Measurements from ENCODE around the gene CCNI2. TPM values are rescaled to one million over a fixed set of nuclear protein-coding genes. Genes with fewer than 3 reads are reported as not detected.

The CCNI2 gene
- total RNA-seq, 1 experiment from 2014 or later: 1.4 TPM

GRCh38 chr5:132737982-132738681 is 9.1 kb upstream of the CCNI2 start:
- H3K4me1 ChIP-seq (ENCODE audit: control insufficient read depth in 1 of 2, insufficient read depth in 2 of 2, low read length in 2 of 2): peaks cover 4 to 20% of the 10 kb centered on the region in 2 experiments; a peak in 3 of 4 replicates
- H3K36me3 ChIP-seq (ENCODE audit: control insufficient read depth in 1 of 2, insufficient read depth in 2 of 2, low read length in 2 of 2): no peaks in the 10 kb centered on the region
- intact Hi-C loops (cut with micrococcal nuclease): no loop called here
- POLR2A ChIA-PET: interaction anchor here (0.6 to 1.5 kb wide), 6 partner anchors 9 to 348 kb away, joined by 3 to 5 read pairs (median 4); partner anchors contain the start of gene CCNI2
- no peaks in the 10 kb centered on the region for H3K9me2 ChIP-seq (ENCODE audit: insufficient read depth)
- no peak for ATAC-seq
- peak overlapping the region; percentile 27; the same call in 1 of the 2 replicates for H3K27ac ChIP-seq (ENCODE audit: low read depth, low read length)
- RAD21 ChIA-PET (ENCODE audit: low non-redundant PET in 1 of 2, low total read pairs in 2 of 2, uncharacterized antibody in 2 of 2, unreplicated experiment in 2 of 2): interaction anchor here in 1 of 2 experiments (1.2 kb wide), 1 partner anchor 211 kb away, joined by 3 read pairs; no protein-coding TSS in a partner anchor
- 0 out of 4 replicates have a peak, but pooled peaks cover 0 to 3% of the 10 kb centered on the region in 2 experiments for H3K9me3 ChIP-seq (ENCODE audit: control insufficient read depth in 1 of 2, insufficient read depth in 1 of 2, low read depth in 1 of 2, low read length in 2 of 2)
- CTCF ChIA-PET: interaction anchor here (0.8 to 2.2 kb wide), 4 partner anchors 8 to 82 kb away, joined by 3 to 10 read pairs (median 6); no protein-coding TSS in a partner anchor
- H3K4me2 ChIP-seq (ENCODE audit: low read length): peak overlapping the region; percentile 93
- H2AFZ ChIP-seq (ENCODE audit: low read depth, low read length, poor library complexity, severe bottlenecking): peak overlapping the region; percentile 98
- TSS peak; percentile 76 for BruUV-seq (replicated peaks)
- peak overlapping the region; percentile 67 to 88 for H3K4me3 ChIP-seq (replicated peaks in 1 of 2; ENCODE audit: low read depth in 1 of 2, low read length in 2 of 2)
- H4K20me1 ChIP-seq (ENCODE audit: insufficient read depth): no peaks in the 10 kb centered on the region
- no peaks in the 10 kb centered on the region for H3K27me3 ChIP-seq (ENCODE audit: insufficient read depth, low read length)
- peak overlapping the region; percentile 63 for H3K9ac ChIP-seq (ENCODE audit: low read length)
- TF ChIP-seq CTCF (IDR thresholded peaks at IDR 0.05 in 2 of 3, conservative IDR thresholded peaks at IDR 0.05 in 1 of 3; ENCODE audit: borderline replicate concordance in 1 of 3, insufficient read depth in 1 of 3, low read depth in 2 of 3, low read length in 2 of 3): no peak
- TF ChIP-seq RAD21 (IDR thresholded peaks at IDR 0.05; ENCODE audit: low read depth): no peak
- no peak for TF ChIP-seq SIN3A (IDR thresholded peaks at IDR 0.05; ENCODE audit: low read depth)
- no peak for TF ChIP-seq ZBTB33 (IDR thresholded peaks at IDR 0.05; ENCODE audit: extremely low read depth, insufficient replicate concordance, low read length)
- TF ChIP-seq ZFX (IDR thresholded peaks at IDR 0.05): no peak
- TF ChIP-seq REST (IDR thresholded peaks at IDR 0.05; ENCODE audit: low read depth): no peak
- no peak for TF ChIP-seq CEBPB (IDR thresholded peaks at IDR 0.05; ENCODE audit: low read depth)
- DNase-seq (ENCODE audit: low read depth, low spot score): no peak
- peaks cover 9% of the 10 kb centered on the region; the same call in 1 of the 2 replicates for H3K79me2 ChIP-seq (ENCODE audit: insufficient read depth, low read length)
